Measurements from ENCODE around the gene ELFN2.
A peak's percentile ranks its signal among the peaks of the same experiment; 100 is the strongest.

Gene ELFN2

GRCh38 chr22:37384691-37385090 lies 42.6 kb downstream of the ELFN2 start:
- DNase-seq (ENCODE audit: low spot score): no peak

- no peak for DNase-seq (ENCODE audit: low spot score)
These were observed 43.9 kb downstream of the ELFN2 start for GRCh38 chr22:37383341-37383740.

GRCh38 chr22:37381489-37381888 lies 45.8 kb downstream of the ELFN2 start:
- peak; percentile 58 for DNase-seq (ENCODE audit: low spot score)

- no peak for DNase-seq (ENCODE audit: low spot score)
These were observed 47.6 kb downstream of the ELFN2 start for GRCh38 chr22:37379722-37380121.

GRCh38 chr22:37379085-37379484 lies 48.2 kb downstream of the ELFN2 start:
- no peak for DNase-seq (ENCODE audit: low spot score)

GRCh38 chr22:37378642-37379058 lies 48.6 kb downstream of the ELFN2 start:
- no peak for DNase-seq (ENCODE audit: low spot score)

- no peak for DNase-seq (ENCODE audit: low spot score)
These were observed 49.4 kb downstream of the ELFN2 start for GRCh38 chr22:37377927-37378326.

- DNase-seq (ENCODE audit: low spot score): no peak
These were observed 50.1 kb downstream of the ELFN2 start for GRCh38 chr22:37377138-37377537.

GRCh38 chr22:37376643-37377042 lies 50.6 kb downstream of the ELFN2 start:
- DNase-seq (ENCODE audit: low spot score): no peak

GRCh38 chr22:37375801-37376200 lies 51.5 kb downstream of the ELFN2 start:
- no peak for DNase-seq (ENCODE audit: low spot score)

- DNase-seq (ENCODE audit: low spot score): no peak
These were observed 52.7 kb downstream of the ELFN2 start for GRCh38 chr22:37374571-37374970.

GRCh38 chr22:37373451-37373850 lies 53.8 kb downstream of the ELFN2 start:
- DNase-seq (ENCODE audit: low spot score): no peak

- DNase-seq (ENCODE audit: low spot score): no peak
These were observed 55.4 kb downstream of the ELFN2 start for GRCh38 chr22:37371911-37372310.

- no peak for DNase-seq (ENCODE audit: low spot score)
These were observed 55.8 kb downstream of the ELFN2 start for GRCh38 chr22:37371491-37371890.

GRCh38 chr22:37370306-37370979 lies 56.8 kb downstream of the ELFN2 start:
- no peak for DNase-seq (ENCODE audit: low spot score)

GRCh38 chr22:37369483-37369882 lies 57.8 kb downstream of the ELFN2 start:
- no peak for DNase-seq (ENCODE audit: low spot score)

- no peak for DNase-seq (ENCODE audit: low spot score)
These were observed 59.2 kb downstream of the ELFN2 start for GRCh38 chr22:37368058-37368457.

- DNase-seq (ENCODE audit: low spot score): no peak
These were observed 60.7 kb downstream of the ELFN2 start for GRCh38 chr22:37366601-37367000.

- no peak for DNase-seq (ENCODE audit: low spot score)
These were observed 61.3 kb downstream of the ELFN2 start for GRCh38 chr22:37365950-37366349.

- DNase-seq (ENCODE audit: low spot score): no peak
These were observed 63.9 kb downstream of the ELFN2 start for GRCh38 chr22:37363261-37363992.

GRCh38 chr22:37362621-37363020 lies 64.7 kb downstream of the ELFN2 start:
- no peak for DNase-seq (ENCODE audit: low spot score)

GRCh38 chr22:37358917-37359316 lies 68.4 kb downstream of the ELFN2 start:
- DNase-seq (ENCODE audit: low spot score): no peak

- DNase-seq (ENCODE audit: low spot score): no peak
These were observed 68.9 kb downstream of the ELFN2 start for GRCh38 chr22:37358386-37358785.

Data from AG08396 (cell line).